HG03575 (cell line): Measurements from ENCODE around the gene ZBTB43.
"Not testable (repeated sequence)": the region's sequence is repeated elsewhere in the genome, so short reads cannot be mapped to it uniquely, and the experiment has no call there.

ENCODE experiments used
- ATAC-seq: cut with Tn5 transposase; IDR thresholded peaks from one replicate; pipeline ENCODE4 v1.9.1; 2021; ENCODE audit not compliant: unreplicated experiment, insufficient number of reproducible peaks, low FRiP score; ENCODE audit errors: extremely low read depth

ZBTB43 gene

DNA sequence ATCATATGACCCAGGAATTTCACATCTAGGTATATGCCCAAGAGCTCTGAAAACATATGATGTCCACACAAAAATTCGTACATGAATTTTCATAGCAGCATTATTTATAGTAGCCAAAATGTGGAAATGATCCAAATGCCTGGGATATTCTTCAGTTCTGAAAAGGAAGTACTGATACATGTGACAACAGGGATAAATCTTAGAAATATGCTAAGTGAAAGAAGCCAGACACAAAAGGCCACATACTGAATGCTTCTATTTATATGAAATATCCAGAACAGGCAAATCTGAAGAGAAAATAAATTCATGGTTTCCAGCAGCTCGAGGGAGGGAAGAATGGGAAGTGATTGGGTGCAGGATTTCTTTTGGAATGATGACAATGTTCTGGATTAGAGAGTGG, 16.8 kb upstream of the ZBTB43 start:
- no peak for ATAC-seq

DNA sequence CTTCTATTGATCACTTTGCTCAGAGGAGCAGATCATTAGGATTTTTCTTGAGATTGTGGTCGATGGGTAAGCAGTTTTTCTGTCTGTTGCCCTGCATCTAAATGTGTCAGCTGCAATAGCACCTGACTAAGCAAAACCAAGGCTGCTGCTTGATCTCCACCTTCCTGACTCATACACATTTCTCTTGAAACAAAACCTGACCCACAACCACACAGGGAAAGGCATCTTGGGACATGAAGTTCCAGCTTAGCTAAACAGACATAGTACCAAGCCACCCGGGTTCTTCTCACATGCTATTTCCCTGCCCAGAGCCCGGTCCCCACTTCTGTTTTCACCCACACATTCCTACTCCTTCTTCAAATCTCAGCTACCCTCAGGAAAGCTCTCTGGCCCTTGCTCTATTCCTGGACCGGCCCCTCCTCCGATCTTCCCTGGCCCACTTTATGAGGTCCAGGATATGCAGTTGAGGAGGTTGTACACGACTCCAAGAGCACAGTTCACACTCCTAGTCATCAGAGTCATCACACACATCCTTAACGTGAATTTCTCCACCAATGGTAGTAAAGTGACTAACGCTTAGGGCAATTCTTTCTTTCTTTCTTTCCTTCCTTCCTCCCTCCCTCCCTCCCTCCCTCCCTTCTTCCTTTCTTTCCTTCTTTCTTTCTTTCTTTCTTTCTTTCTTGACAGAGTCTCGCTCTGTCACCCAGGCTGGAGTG, 16.0 kb upstream of the ZBTB43 start:
- ATAC-seq: no peak

DNA sequence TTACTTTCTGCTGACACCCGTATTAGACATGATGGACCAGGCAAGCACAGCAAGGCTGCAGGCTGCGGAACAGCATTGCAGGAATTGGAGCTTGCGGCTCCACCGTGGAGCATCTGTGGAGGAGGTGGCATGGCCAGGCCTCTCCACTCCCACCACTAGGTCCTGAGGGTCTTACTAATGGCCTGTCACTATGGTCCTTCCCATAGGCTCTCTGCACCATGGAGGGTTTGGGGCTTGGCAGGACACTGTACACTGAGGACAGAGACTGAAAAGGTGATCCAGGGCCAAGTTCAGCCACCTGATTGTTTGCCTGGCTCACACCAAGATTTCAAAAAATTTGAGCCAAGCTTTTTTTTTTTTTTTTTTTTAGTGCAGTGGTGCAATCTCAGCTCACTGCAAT, 14.3 kb upstream of the ZBTB43 start:
- ATAC-seq: no peak

DNA sequence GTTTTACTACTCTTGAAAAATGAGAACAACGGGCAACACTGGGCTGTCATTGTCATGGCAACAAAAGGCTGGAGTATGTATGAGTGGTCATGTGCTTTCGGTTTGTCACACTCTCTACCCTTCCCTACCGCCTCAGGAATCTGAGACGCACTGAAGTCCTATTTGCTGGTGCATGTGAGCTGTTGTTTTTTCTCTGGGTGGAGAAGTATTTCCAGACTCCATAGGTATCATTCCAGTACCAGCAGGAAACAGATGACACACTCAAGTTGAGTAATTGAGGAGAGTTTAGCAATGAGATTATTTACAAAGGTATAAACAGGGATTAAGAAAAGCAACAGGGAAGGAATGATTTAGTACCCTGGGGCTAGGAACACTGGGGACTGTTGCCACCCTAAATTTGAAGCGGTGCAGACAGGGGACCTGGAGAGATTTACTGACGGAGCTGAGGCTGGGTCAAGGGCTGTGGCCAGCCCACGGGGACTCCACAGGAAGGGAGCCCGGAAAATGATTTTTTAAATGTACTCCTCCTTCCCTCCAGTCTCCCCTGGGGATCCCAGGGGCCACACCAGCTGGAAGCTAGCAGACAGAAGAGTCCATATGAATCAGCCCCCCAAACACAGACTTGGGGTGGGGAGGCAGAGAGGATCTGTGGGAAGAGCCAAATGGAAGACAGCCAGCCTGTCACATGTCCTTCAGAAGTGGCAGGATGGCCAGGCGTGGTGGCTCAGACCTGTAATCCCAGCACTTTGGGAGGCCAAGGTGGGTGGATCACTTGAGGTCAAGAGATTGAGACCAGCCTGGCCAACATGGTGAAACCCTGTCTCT, 13.2 kb upstream of the ZBTB43 start:
- no peak for ATAC-seq

DNA sequence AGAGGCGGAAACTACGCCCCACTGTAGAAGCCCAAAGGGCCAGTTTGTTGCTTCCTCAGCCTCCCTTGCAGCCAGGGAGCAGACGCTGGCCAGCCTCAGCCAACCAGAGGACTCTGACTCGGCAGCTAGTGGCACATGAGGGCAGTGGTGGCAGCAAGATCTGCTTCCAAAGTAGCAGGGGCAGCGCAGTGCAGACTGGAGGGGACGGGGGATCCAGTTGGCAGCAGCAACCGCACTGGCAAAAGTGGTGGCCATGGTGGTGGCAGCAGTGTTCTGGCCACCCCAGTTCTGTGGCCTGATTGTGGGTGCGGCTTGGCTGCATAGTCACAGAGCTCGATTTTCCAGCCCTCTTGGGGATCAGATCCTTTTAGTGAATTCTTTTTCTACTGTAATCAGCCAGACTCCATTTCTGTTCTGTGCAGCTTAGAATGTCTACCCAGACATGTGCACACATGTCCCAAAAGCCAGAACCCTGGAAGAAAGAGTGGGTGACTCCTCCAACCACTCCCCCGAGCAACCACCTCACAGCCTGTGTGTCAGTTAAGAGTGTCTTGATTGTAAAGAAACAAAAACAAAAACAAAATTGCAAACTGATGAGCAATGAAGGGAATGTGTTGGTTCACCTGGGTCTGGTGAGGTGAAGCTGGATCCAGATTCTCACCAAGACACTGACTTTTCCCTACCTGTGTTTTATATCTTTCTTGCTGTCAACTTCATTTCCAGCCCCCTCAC, 11.0 kb upstream of the ZBTB43 start:
- ATAC-seq: no peak

DNA sequence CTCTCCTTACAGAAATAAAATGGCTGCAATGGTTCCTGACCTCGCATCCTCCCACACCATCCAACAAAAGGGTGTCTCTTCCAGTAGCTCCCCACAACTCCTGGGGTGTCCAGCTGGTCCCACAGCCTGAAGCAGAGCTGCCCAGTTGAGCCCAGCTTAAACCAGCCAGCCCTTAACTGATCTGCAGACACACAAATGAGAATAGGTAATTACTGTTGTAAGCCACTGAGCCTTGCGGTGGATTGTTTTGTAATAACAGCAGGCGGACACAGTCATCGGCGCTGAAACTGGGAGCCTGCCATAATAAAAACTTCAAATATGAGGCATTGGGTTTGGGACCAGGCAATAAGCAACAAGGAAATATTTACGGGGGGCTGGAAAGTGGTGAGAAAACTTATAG, 10.4 kb upstream of the ZBTB43 start:
- no peak for ATAC-seq

DNA sequence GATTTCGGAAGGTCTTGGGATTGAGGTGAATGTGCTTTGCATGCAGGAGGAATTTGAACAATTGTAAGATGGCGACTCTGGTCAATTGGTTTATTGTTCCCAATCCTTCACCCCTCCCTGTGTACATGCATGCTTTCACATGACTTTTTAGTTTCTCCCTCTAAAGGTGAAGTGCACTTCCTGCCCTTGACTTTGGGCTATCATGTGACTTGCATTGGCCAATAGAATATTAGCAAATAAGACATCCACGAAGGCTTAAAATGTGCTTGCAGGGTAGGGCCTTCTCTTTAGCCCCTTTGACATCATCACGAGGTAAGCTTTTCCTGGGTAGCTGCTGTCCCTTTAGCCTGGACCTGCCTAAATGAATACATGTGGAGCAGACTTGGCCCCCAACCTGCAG, 8.1 kb upstream of the ZBTB43 start:
- no peak for ATAC-seq

DNA sequence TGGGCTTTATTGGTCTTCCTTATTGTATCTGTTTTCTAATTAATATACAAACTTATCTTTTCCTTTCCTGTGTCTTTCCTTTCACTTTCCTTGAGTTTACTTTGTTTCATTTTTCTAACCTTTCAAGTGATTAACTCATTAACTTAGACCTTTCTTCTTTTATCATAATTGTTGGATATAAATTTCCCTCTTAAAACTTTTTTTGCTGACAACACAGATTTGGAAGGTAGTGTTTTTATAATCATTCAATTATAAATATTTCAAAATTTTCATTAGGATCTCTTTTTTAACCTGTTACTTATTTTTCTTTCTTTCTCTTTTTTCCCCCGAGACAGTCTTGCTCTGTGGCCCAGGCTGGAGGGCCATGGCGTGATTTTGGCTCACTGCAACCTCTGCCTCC, 6.9 kb upstream of the ZBTB43 start:
- ATAC-seq: no peak

DNA sequence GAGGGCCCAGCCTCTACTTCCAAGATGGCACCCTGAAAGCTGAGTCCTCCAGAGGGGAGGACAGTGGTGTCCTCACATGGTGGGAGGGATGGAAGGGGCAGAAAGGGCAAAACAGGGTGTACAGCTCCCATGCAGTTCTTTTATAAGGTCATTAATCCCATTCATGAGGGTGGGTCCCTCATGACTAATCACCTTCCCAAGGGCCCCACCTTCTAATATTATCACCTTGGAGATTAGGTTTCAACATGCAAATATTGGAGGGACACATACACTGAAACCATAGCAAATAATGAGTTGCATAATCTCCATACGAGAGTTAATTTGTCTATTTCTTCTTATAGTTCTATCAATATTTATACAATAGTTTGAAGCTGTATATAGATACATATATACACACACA, 5.8 kb upstream of the ZBTB43 start:
- no peak for ATAC-seq

DNA sequence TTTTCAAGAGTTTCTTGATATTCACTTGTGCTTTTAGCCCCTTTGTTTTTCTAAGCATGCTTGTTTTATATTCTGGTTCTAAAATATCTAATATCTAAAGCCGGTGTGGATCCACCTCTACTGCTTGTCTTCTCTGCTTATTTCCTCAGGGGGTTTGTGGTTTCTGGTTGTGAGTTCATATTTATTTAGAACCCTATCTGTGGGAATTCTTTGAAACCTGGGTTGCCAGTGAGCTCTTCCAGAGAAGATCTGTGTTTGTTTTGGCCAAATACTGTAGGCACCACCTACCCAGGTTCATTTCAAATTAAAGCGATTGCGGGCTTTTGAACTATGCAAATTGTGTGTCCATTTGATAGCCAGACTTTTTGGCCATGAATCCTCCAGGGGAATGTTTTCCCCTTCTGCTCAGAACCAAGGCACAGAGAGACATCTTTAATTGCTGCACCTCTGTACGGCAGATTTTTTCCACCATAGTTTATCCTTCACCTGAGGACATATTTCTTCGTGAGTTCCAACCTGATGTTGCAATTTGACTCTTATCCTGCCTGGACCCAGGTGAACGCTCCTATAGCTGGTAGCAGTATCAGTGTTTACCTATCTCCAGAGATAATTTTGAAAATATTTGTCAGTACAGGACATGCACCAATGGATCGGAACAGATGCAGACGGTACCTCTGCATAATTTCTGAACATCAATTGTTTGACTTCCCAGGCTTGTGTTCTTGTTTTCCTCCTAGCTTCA, 2.4 kb upstream of the ZBTB43 start:
- no peak for ATAC-seq

DNA sequence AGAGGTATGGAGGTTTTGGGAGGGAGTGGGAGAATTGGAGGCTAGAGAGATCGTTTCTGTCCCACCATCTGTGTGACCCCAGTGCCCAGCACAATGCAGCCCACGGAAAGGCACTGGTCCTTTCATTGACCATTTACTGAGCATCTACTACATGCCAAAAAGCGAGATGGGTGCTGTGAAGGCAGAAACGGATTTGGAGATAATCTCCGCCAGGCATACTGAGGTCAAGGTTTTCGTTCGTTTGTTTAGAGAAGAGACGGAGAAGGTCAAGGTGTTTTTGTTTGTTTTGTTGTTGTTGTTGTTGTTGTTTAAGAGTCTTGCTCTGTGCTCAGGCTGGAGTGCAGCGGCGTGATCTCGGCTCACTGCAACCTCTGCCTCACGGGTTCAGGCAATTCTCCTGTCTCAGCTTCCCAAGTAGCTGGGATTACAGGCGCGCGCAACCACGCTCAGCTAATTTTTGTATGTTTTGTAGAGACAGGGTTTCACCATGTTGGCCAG, 593 bp upstream of the ZBTB43 start:
- no peak for ATAC-seq

DNA sequence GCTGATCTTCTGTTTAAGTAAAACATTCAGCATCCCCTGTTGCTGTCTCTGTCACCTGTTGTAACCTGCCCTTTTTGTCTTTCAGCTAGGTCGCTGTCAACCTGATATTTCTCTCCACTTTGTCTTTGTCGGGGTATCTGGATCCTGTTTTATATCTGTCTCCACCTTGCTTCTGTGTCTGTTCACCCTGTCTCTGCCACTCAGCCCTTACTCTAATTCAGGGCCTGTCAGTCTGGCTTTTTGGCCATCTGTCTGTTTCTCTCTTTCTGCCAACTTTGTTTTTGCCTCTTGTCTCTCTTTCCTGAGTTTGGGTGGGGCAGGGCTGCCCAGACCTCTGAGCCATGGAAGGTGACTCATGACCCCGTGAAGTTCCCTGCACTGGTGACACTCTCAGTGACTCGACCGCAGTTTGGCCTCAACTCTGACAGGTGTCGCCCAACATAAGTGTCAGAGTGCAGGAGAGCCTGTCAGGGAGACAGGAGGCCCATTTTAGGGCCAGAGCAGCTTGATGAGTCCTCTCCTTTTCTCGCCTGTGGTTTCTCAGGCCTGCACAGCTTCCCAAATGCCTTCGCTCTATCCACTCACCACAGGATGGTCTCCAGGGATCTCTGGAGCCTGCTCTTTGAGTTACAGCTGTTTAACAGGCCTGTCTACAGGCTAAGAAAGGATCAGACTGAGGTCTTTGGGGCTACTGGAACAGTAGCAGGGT, 868 bp downstream of the ZBTB43 start:
- ATAC-seq: peak; percentile 56

DNA sequence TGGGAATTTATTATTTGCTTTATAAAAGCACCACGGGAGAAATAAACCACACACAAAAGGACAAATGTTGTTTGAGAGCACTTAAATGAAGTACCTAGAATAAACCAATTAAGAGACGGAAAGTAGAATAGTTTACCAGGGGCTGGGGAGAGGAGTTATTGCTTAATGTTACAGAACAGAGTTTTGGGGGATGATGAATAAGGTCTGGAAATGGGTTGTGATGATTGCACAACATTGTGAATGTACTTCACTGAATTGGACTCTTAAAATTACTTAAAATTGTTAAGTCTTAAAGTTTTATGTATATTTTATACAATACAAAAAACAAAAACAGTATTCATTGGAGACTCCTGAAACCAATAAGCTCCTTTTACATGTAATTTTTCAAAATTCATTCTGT, 1.5 kb downstream of the ZBTB43 start:
- no peak for ATAC-seq

DNA sequence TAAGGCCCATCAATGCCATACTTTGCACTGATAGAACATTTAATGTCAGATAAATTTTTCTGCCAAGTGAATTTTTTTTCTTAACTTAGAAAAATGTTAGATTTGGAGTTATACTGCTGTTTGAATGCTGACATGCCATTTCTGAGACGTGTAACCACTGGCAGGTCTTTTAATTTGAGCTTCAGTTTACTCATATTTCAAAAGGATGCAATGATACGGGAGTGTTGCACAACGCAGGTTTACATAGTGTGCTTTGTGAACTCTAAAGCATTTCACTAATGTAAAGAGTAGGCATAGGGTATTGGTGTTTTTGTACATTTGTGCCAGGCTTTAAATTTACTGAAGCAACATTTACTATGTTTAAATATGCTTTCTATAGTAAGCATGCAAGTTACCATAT, 4.2 kb downstream of the ZBTB43 start:
- ATAC-seq: no peak

DNA sequence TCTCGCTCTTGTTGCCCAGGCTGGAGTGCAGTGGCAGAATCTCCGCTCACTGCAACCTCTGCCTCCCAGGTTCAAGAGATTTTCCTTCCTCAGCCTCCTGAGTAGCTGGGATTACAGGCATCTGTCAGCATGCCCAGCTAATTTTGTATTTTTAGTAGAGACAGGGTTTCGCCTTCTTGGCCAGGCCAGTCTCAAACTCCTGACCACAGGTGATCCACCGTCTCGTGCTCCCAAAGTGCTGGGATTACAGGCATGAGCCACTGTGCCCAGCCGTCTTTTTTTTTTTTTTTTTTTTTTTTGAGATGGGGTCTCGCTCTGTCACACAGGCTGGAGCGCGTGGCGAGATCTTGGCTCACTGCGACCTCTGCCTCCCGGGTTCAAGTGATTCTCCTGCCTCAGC, 5.4 kb downstream of the ZBTB43 start:
- ATAC-seq: not testable (repeated sequence)

DNA sequence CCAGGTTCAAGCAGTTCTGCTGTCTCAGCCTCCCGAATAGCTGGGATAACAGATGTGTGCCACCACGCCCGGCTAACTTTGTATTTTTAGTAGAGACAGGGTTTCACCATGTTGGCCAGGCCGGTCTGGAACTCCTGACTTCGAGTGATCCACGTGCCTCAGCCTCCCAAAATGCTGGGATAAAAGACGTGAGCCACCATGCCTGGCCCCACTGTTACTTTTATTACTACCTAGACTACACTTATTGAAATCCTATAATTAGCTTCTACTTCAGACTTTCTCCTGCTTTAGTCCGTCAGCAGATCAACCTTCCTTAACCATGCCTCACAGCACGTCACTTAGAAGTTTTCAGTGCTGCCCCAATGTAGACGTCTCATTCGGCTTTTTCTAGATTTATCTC, 8.2 kb downstream of the ZBTB43 start:
- no peak for ATAC-seq

DNA sequence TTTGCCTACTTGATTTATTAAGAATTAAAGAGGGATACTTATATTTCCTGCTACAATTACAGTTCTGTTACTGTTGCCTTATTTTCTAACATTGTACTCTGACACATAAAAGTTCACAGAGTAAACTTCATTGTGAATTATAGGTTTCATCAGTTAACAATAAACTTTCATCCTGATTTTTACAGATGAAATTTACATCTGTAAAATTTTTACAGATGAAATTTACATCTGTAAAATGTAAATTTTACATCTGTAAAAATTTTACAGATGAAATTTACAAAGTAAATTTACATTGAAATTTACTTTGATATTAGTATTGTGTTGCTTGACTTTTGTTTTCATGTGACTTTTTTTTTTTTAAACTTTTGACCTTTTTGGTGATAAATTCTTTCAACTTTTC, 9.3 kb downstream of the ZBTB43 start:
- no peak for ATAC-seq

DNA sequence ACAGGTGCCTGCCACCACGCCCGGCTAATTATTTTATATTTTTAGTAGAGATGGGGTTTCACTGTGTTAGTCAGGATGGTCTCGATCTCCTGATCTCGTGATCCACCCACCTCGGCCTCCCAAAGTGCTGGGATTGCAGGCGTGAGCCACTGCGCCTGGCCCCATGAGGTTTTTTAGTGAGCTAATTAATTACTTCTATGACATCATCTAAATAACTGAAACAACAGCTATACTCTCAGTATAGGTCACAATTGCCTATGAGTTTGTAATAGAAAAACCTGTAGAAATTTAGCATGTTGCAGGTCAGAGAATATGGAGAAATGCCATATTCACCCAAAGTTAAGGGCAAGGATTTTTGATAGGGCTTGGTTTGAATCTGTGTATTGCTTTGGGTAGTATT, 12.8 kb downstream of the ZBTB43 start:
- ATAC-seq: not testable (repeated sequence)

DNA sequence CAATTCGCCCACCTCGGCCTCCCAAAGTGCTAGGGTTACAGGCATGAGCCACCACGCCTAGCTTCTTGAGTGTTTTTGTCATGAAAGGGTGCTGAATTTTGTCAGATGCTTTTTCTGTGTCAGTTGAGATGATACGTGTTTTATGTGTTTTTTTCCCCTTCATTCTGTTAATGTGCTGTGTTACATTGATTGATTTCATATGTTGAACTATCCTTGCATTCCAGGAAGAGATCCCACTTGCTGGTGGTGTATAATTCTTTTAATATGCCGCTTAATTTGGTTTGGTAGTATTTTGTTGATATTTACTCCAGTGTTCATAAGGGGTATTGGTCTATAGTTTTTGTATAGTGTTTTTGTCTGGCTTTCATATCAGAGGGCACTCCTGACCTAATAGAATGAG, 13.6 kb downstream of the ZBTB43 start:
- ATAC-seq: no peak
